Activated CD8-positive, alpha-beta memory T cell treated with anti-CD3 and anti-CD28 coated beads, Interleukin-2, amount 50 U/mL, for 1 hour (primary cell): ENCODE results near the gene STK10.
"Not testable (repeated sequence)": the region's sequence is repeated elsewhere in the genome, so short reads cannot be mapped to it uniquely, and the experiment has no call there.

Experiments used
- DNase-seq: peaks from one replicate; pipeline ENCODE4 v3.0.0-alpha.2; 2020; ENCODE audit errors: extremely low read depth

Gene STK10

GRCh38 chr5:172188033-172188892 is at the start of gene STK10:
Gene STK10 (minus strand): TSS chr5:172188224. CDS start chr5:172188042, 182 bp downstream.
- DNase-seq: peak; percentile 72

- DNase-seq: no peak
Measured at GRCh38 chr5:172235827-172236736, 48.1 kb upstream of the STK10 start.

- no peak for DNase-seq
Measured at GRCh38 chr5:172235132-172235780, 47.2 kb upstream of the STK10 start.

DNA sequence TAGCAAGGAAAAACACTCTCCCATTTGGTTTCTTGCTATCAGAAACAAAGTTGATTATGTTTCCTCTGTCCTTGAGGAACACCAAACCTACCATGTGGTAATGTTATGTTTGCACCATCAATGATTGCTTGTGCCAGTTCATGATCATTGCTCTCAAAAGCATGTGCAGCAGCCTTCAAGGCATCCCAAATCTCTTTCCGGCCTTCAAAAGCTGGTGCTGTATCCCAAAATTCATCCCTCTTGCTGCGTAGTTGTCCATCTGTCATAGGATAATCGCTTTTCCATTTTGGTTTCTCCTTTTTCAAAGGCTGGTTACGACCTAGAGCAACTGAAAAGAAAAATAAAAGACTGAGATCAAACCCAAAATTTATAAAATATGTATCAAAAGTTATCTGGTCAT is 46.0 kb upstream of the STK10 start:
- DNase-seq: no peak

DNA sequence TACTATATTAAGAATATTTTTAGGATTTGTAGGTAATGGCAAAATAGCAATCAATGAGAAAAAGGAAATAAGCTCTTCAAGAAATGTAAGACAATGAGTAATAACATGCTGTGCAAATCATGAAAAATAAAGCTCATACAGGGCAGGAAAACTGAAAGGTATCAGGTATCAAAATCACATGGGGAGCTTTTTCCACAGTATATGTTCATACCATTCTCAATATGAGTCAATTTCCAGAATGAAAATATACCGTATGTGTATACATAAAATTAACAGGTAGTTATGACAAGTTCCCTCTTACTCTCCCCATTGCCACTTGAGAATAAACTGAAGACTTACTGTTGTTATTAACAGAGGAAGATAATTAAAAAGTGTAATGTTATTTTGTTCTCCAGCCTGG is 41.9 kb upstream of the STK10 start:
- no peak for DNase-seq

GRCh38 chr5:172224996-172225395 is 37.0 kb upstream of the STK10 start:
- no peak for DNase-seq

DNA sequence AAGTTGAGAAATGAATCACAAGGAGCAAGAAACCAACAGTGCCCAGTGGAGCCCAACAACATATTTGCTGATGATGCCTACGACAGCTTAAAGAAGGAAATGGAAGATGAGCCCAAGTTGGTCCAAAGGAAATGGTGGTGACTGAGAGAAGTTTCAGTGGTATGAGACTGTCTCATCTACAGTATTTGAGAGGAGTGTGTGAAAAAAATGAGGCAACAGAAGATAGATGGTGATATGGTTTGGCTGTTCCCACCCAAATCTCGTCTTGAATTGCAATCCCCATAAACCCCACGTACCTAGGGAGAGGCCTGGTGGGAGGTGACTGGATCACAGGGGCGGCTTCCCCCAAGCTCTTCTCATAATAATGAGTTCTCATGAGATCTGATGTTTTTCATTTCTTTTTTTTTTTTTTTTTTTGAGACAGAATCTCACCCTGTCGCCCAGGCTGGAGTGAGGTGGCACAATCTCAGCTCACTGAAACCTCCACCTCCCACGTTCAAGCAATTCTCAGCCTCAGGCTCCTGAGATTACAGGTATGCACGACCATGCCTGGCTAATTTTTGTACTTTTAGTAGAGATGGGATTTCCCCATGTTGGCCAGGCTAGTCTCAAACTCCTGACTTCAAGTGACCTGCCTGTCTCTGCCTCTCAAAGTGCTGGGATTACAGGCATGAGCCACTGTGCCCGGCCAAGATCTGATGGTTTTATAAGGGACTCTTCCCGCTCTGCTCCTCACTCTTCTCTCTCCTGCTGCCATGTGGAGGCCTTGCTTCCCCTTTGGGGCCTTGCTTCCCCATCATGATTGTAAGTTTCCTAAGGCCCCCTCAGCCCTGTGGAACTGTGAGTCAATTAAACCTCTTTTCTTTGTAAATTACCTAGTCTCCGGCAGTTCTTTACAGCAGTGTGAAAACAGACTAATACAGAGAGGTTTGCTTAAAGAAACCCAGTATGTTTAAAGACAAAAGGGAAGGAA is 36.2 kb upstream of the STK10 start:
- no peak for DNase-seq

- no peak for DNase-seq
Measured at GRCh38 chr5:172219296-172219695, 31.3 kb upstream of the STK10 start.

DNA sequence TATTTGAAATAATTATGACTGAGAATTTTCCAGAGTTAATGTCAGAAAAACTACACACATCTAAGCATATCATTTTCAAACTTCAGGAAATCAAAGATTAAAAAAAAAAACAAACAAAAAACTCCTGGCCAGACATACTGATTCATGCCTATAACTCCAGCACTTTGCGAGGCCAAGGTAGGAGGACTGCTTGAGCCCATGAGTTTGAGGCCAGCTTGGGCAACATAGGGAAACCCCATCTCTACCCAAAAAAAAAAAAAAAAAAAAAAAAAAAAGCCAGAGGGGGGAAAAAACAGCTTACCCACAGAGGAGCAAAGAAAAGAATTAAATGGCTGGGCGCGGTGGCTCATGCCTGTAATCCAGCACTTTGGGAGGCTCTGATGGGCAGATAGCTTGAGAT is 28.3 kb upstream of the STK10 start:
- DNase-seq: no peak

GRCh38 chr5:172213126-172213525 is 25.1 kb upstream of the STK10 start:
- DNase-seq: no peak

- no peak for DNase-seq
Measured at GRCh38 chr5:172211676-172212075, 23.7 kb upstream of the STK10 start.

GRCh38 chr5:172209714-172210113 is 21.7 kb upstream of the STK10 start:
- DNase-seq: no peak

DNA sequence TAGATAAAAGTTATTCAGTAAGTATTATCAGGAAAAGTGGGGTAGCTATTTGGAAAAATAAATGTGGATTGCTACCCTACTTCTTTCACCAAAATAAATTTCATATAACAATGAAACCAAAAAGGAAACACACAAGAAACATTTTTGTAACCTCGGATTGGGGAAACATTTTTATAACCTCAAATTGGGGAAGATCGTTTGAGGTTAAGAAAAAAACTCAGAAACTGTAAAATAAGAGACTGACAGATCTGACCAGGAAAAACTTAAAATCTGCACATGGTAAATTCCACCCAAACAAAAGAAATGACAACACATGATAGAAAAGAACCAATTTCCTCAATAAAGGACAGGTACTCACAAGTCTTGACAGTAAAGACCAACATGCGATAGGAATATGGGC is 19.5 kb upstream of the STK10 start:
- DNase-seq: no peak

DNA sequence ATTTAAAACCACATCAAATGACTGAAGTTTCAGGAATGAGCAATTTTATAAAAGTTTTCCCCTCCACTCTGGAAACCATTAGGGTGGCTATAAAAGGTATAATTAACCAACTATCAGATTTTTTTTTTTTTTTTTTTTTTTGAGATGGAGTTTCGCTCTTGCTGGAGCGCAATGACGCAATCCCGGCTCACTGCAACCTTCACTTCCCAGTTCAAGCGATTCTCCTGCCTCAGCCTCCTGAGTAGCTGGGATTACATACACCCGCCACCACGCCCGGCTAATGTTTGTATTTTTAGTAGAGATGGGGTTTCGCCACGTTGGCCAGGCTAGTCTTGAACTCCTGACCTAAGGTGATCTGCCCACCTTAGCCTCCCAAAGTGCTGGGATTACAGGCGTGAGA is 18.0 kb upstream of the STK10 start:
- not testable (repeated sequence) for DNase-seq

DNA sequence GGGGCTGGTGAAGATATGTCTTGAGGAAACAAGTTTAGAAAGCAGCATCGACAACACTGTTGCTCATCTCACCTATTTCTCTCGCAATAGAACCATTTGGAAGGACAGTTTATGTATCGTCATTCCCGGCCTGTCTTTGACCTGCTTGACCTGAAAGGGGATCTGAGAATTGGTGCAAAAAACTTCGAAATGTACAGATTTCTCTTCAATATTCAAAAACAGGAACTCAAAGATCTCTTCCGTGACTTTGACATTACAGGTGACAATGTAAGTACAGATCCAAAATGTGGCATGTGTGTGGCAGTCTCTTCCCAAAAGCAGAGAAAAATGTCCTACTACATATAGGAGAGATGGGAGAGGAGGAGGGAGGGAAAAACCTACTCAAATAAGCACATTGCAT is 12.5 kb upstream of the STK10 start:
- no peak for DNase-seq

DNA sequence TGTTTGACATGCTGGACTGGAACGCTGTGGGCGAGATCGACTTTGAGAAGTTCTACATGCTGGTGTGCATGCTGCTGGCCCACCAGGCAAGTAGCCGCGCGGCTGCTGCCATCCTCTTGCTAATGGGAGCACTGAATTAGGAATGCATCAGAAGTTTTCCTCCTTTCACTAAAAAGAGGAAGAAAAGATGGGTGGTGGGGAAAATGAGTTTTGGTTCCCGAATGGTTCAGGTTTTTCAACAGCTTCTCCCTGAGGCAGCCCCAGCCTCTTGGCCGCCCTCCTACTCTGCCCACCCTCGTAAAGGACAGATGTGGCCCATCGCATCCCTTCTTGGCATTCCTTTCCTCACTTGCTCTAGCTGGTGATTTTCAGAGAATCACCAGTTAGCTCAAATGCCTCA is 11.4 kb upstream of the STK10 start:
- DNase-seq: no peak

DNA sequence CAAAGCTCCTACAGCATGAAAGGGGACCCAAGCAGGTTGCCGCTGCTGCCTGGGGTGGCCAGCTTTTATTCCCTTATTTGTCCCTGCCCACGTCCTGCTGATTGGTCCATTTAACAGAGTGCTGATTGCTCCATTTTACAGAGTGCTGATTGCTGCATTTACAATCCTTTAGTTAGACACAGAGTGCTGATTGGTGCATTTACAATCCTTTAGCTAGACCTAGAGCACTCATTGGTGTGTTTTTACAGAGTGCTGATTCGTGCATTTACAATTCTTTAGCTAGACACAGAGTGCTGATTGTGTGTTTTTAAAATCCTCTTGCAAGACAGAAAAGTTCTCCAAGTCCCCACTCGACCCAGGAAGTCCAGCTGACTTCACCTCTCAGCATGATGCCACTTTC is 9.8 kb upstream of the STK10 start:
- not testable (repeated sequence) for DNase-seq

- DNase-seq: no peak
Measured at GRCh38 chr5:172194985-172195774, 7.2 kb upstream of the STK10 start.

- no peak for DNase-seq
Measured at GRCh38 chr5:172193872-172194271, 5.8 kb upstream of the STK10 start, which contains the start of gene EFCAB9. Gene EFCAB9 (plus strand): TSS chr5:172194172. CDS start chr5:172194173, 1 bp downstream.

DNA sequence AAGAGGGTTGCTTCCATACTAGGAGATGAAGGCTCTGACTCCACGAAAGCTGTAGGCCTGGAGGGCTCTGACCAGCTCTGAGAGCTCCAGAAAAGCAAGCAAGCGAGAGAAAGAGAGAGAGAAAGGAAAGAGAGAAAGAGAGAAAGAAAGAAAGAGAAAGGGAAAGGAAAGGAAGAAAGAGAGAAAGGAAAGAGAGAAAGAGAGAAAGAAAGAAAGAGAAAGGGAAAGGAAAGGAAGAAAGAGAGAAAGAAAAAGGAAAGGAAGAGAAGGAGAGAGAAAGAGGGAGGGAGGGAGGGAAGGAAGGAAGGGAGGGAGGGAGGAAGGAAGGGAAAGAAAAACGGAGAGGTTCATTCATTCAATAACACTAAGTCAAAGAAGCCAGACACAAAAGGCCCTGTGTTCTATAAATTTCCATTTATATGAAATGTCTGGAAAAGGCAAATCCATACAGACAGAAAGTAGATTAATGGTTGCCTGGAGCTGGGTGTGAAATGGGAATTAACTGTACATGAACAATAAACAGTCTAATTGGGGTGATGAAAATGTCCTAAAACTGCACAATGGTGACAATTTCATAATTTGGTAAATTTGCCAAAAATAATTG is 1.8 kb upstream of the STK10 start:
- no peak for DNase-seq
